H9 (cell line): ENCODE measurements around the gene SMIM41. TPM values are rescaled to one million over a fixed set of nuclear protein-coding genes. Genes with fewer than 3 reads are reported as not detected.

Source experiments
- DNase-seq: peaks from one replicate; pipeline ENCODE4 v3.0.0-alpha.2; 2017
- H2AFZ ChIP-seq: one replicate; pipeline ENCODE4 v1.6.1; 2013; ENCODE audit warnings: mild to moderate bottlenecking, low read length, control low read depth, moderate library complexity
- H2AK5ac ChIP-seq: 2 replicates; pipeline ENCODE4 v1.6.1; 2013; ENCODE audit warnings: low read length, control low read depth, mixed read lengths; ENCODE audit not compliant: insufficient read length
- H2BK120ac ChIP-seq: one replicate; pipeline ENCODE4 v1.6.1; 2013; ENCODE audit warnings: low read depth, mild to moderate bottlenecking, low read length, control low read depth, inconsistent platforms; ENCODE audit not compliant: poor library complexity, severe bottlenecking
- H2BK12ac ChIP-seq: 2 replicates; pipeline ENCODE4 v1.6.1; 2013; ENCODE audit warnings: low read length, control low read depth, mixed read lengths, low read depth; ENCODE audit not compliant: insufficient read length
- H2BK15ac ChIP-seq: 2 replicates; pipeline ENCODE4 v1.6.1; 2013; ENCODE audit warnings: low read depth, low read length, control low read depth
- H2BK20ac ChIP-seq: one replicate; pipeline ENCODE4 v1.6.1; 2013; ENCODE audit warnings: low read depth, mild to moderate bottlenecking, low read length, control low read depth, inconsistent platforms; ENCODE audit not compliant: poor library complexity, severe bottlenecking
- H2BK5ac ChIP-seq: 2 replicates; pipeline ENCODE4 v1.6.1; 2013; ENCODE audit warnings: low read length, control low read depth, mixed read lengths; ENCODE audit not compliant: insufficient read length
- H3K14ac ChIP-seq: 2 replicates; pipeline ENCODE4 v1.6.1; 2013; ENCODE audit warnings: low read length, control low read depth; ENCODE audit not compliant: insufficient read depth
- H3K18ac ChIP-seq: 2 replicates; pipeline ENCODE4 v1.6.1; 2013; ENCODE audit warnings: low read depth, mild to moderate bottlenecking, mixed read lengths, low read length, control low read depth; ENCODE audit not compliant: insufficient read length
- H3K23ac ChIP-seq: 2 replicates; pipeline ENCODE4 v1.6.1; 2013; ENCODE audit warnings: low read length, control low read depth, mixed read lengths, low read depth; ENCODE audit not compliant: insufficient read length
- H3K23me2 ChIP-seq: 2 replicates; pipeline ENCODE4 v1.6.1; 2013; ENCODE audit warnings: low read depth, mild to moderate bottlenecking, mixed read lengths, low read length, control low read depth; ENCODE audit not compliant: insufficient read length, poor library complexity, severe bottlenecking
- H3K27ac ChIP-seq: 2 replicates; pipeline ENCODE4 v1.5.1; 2013; ENCODE audit warnings: low read length, control low read depth, mixed read lengths, low read depth; ENCODE audit not compliant: insufficient read length
- H3K27me3 ChIP-seq: 2 replicates; pipeline ENCODE4 v1.6.1; 2013; ENCODE audit warnings: low read length, control low read depth, inconsistent platforms; ENCODE audit not compliant: insufficient read depth
- H3K4ac ChIP-seq: 2 replicates; pipeline ENCODE4 v1.6.1; 2013; ENCODE audit warnings: low read depth, mild to moderate bottlenecking, control low read depth, inconsistent platforms, low read length, moderate library complexity
- H3K4me1 ChIP-seq: 2 replicates; pipeline ENCODE4 v1.6.1; 2013; ENCODE audit warnings: low read length, control low read depth, inconsistent platforms; ENCODE audit not compliant: insufficient read depth
- H3K4me2 ChIP-seq: 2 replicates; pipeline ENCODE4 v1.6.1; 2013; ENCODE audit warnings: low read length, control low read depth, mixed read lengths; ENCODE audit not compliant: insufficient read length, insufficient read depth
- H3K56ac ChIP-seq: 2 replicates; pipeline ENCODE4 v1.6.1; 2013; ENCODE audit warnings: low read depth, mild to moderate bottlenecking, mixed read lengths, low read length, control low read depth; ENCODE audit not compliant: insufficient read length
- H3K79me1 ChIP-seq: 2 replicates; pipeline ENCODE4 v1.6.1; 2013; ENCODE audit warnings: low read depth, mild to moderate bottlenecking, moderate library complexity, low read length, control low read depth, inconsistent platforms; ENCODE audit not compliant: insufficient read depth, poor library complexity, severe bottlenecking
- H3K79me2 ChIP-seq: 2 replicates; pipeline ENCODE4 v1.6.1; 2013; ENCODE audit warnings: low read length, control low read depth, inconsistent platforms; ENCODE audit not compliant: insufficient read depth
- H3K9ac ChIP-seq: 2 replicates; pipeline ENCODE4 v1.6.1; 2013; ENCODE audit warnings: low read length, control low read depth, mixed read lengths; ENCODE audit not compliant: insufficient read length; ENCODE audit errors: extremely low read depth
- H3K9me3 ChIP-seq: one replicate; pipeline ENCODE4 v1.6.1; 2013; ENCODE audit warnings: low read depth, low read length, inconsistent platforms; ENCODE audit not compliant: control insufficient read depth
- H3T11ph ChIP-seq: one replicate; pipeline ENCODE4 v1.6.1; 2013; ENCODE audit warnings: mild to moderate bottlenecking, low read length, control low read depth, inconsistent platforms
- H4K20me1 ChIP-seq: one replicate; pipeline ENCODE4 v1.6.1; 2013; ENCODE audit not compliant: control insufficient read depth, insufficient read length, insufficient read depth
- H4K5ac ChIP-seq: 2 replicates; pipeline ENCODE4 v1.6.1; 2013; ENCODE audit warnings: low read depth, mild to moderate bottlenecking, mixed read lengths, low read length, control low read depth; ENCODE audit not compliant: insufficient read length
- H4K8ac ChIP-seq: replicated peaks from 2 replicates; pipeline ENCODE4 v1.6.1; 2013; ENCODE audit warnings: low read length, control low read depth, mixed read lengths, low read depth; ENCODE audit not compliant: insufficient read length
- H4K91ac ChIP-seq: 2 replicates; pipeline ENCODE4 v1.6.1; 2013; ENCODE audit warnings: low read depth, mild to moderate bottlenecking, moderate library complexity, mixed read lengths, low read length, control low read depth; ENCODE audit not compliant: insufficient read length
- H3K27ac Mint-ChIP-seq, 3 experiments: 2 replicates in 2 of 3; 3 replicates in 1 of 3; pipeline ENCODE4 v1.8.0; 2020 to 2021; ENCODE audit warnings: mixed read lengths in 3 of 3, mild to moderate bottlenecking in 1 of 3, moderate library complexity in 1 of 3
- H3K27me3 Mint-ChIP-seq: 2 replicates; pipeline ENCODE4 v1.8.0; 2021; ENCODE audit warnings: low read depth, mild to moderate bottlenecking, moderate library complexity, mixed read lengths
- H3K36me3 Mint-ChIP-seq, 3 experiments: 2 replicates in 2 of 3; 3 replicates in 1 of 3; pipeline ENCODE4 v1.8.0; 2020 to 2021; ENCODE audit warnings: low read depth in 3 of 3, mixed read lengths in 3 of 3; ENCODE audit not compliant: insufficient read depth in 1 of 3
- H3K4me1 Mint-ChIP-seq, 2 experiments: 2 replicates each; pipeline ENCODE4 v1.8.0; 2020; ENCODE audit warnings: mixed read lengths in 2 of 2
- H3K4me3 Mint-ChIP-seq, 2 experiments: 2 replicates in 1 of 2; 3 replicates in 1 of 2; pipeline ENCODE4 v1.8.0; 2020 to 2021; ENCODE audit warnings: mild to moderate bottlenecking in 2 of 2, mixed read lengths in 2 of 2, moderate library complexity in 1 of 2
- H3K9me3 Mint-ChIP-seq, 2 experiments: 2 replicates in 1 of 2; 3 replicates in 1 of 2; pipeline ENCODE4 v1.8.0; 2020; ENCODE audit warnings: mild to moderate bottlenecking in 2 of 2, mixed read lengths in 2 of 2, moderate library complexity in 1 of 2
- WGBS: extraction: QIAGEN DNeasy Blood & Tissue Kit; methylation state at CpG from one replicate; pipeline ENCODE4 v1.1.7; 2013; ENCODE audit warnings: missing lambda C conversion rate, low lambda C conversion rate, mixed read lengths; ENCODE audit not compliant: insufficient read length; ENCODE audit errors: extremely low coverage; 5-methylcytosine and 5-hydroxymethylcytosine counted together
- total RNA-seq: library from RNA; stranded (reverse); gene quantifications from 2 replicates; pipeline ENCODE4 v1.2.1, GENCODE V29; 2021
- TF ChIP-seq, protein P1 (sequence below): fragments of 200-600 bp; sonication (generic); conservative IDR thresholded peaks from 3 replicates; pipeline ENCODE4 v1.8.0; 2021; ENCODE audit warnings: antibody characterized with exemption, mild to moderate bottlenecking

SMIM41 gene
- total RNA-seq, 1 experiment from 2014 or later: not detected

DNA sequence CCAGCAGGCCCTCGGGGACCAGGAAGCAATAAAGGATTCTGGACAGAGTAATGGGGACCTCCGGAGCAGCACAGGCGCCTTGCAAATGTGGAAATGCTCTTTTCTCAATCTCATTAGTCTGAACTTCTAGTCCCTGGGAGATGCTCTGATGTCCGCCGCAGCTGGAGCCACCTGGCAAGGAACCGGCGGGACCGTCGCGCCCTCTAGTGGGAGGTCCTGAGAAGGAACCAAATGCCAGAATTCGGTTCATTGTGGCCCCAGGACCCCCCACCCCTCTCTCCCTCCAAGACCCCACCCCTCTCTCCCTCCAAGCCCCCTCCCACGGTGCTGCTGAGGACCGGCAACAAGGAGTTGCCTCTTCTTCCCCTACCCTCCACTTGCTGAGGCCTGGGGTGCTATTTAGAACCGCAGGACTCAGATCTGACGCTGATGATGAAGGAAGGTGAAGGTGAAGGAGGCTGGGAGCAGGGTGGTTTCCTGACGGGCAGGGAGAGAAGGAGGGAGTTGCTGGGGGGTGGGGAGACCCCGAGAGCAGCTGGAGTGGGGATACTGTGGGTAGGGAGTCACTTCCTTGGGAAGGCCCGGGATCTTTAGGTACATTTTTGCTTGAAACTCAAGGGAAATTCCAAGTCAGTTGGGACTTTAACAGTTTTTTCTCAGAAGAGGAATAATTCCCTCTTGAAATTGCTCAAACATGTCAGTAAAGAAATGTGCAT lies 42.5 kb downstream of the SMIM41 start:
- Histone ChIP-seq H3K9ac (no peak overlapping the region), H2BK5ac (no peak overlapping the region), H2BK120ac (no peak overlapping the region), H3K4ac (no peak overlapping the region), H3K9me3 (no peaks in the 10 kb centered on the region), H3K18ac (no peak overlapping the region), H4K91ac (no peak overlapping the region), H2BK15ac (no peak overlapping the region), H3K4me2 (peak overlapping the region; percentile 26), H3K79me2 (no peaks in the 10 kb centered on the region), H3K4me1 (peaks cover 38% of the 10 kb centered on the region), H4K20me1 (no peaks in the 10 kb centered on the region), H3K56ac (no peak overlapping the region), H3K23ac (no peak overlapping the region), H3T11ph (no peak overlapping the region), H3K27me3 (no peaks in the 10 kb centered on the region), H3K79me1 (no peaks in the 10 kb centered on the region), H3K14ac (no peak overlapping the region), H2BK20ac (no peak overlapping the region), H3K23me2 (no peaks in the 10 kb centered on the region), H2BK12ac (no peak overlapping the region), H4K8ac (no peak overlapping the region), H3K27ac (no peak overlapping the region), H2AK5ac (no peak overlapping the region), H4K5ac (no peak overlapping the region), H2AFZ (no peak overlapping the region)
- Mint-ChIP-seq H3K4me3 (peak overlapping the region; percentile 36 to 50), H3K9me3 (no peaks in the 10 kb centered on the region), H3K27me3 (peaks cover 9% of the 10 kb centered on the region), H3K4me1 (peaks cover 71 to 87% of the 10 kb centered on the region in 2 experiments), H3K27ac (peak overlapping the region in 1 of 3 experiments; percentile 18; a peak in 1 of 7 replicates), H3K36me3 (no peaks in the 10 kb centered on the region; a peak in 1 of 7 replicates)
- peak; percentile 89 for DNase-seq
- TF ChIP-seq, protein P1, sequence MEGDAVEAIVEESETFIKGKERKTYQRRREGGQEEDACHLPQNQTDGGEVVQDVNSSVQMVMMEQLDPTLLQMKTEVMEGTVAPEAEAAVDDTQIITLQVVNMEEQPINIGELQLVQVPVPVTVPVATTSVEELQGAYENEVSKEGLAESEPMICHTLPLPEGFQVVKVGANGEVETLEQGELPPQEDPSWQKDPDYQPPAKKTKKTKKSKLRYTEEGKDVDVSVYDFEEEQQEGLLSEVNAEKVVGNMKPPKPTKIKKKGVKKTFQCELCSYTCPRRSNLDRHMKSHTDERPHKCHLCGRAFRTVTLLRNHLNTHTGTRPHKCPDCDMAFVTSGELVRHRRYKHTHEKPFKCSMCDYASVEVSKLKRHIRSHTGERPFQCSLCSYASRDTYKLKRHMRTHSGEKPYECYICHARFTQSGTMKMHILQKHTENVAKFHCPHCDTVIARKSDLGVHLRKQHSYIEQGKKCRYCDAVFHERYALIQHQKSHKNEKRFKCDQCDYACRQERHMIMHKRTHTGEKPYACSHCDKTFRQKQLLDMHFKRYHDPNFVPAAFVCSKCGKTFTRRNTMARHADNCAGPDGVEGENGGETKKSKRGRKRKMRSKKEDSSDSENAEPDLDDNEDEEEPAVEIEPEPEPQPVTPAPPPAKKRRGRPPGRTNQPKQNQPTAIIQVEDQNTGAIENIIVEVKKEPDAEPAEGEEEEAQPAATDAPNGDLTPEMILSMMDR: peak; percentile 92
- no CpG with 5 or more reads among the region's 18 CpGs for WGBS
